ENCODE measurements around the gene INSYN1. TPM values are rescaled to one million over a fixed set of nuclear protein-coding genes. Genes with fewer than 3 reads are reported as not detected.
"Not testable (repeated sequence)": the region's sequence is repeated elsewhere in the genome, so short reads cannot be mapped to it uniquely, and the experiment has no call there.

Gene INSYN1
- total and polyA plus RNA-seq, 4 donors = 0.86 to 5.6 (median 4.0) TPM

DNA sequence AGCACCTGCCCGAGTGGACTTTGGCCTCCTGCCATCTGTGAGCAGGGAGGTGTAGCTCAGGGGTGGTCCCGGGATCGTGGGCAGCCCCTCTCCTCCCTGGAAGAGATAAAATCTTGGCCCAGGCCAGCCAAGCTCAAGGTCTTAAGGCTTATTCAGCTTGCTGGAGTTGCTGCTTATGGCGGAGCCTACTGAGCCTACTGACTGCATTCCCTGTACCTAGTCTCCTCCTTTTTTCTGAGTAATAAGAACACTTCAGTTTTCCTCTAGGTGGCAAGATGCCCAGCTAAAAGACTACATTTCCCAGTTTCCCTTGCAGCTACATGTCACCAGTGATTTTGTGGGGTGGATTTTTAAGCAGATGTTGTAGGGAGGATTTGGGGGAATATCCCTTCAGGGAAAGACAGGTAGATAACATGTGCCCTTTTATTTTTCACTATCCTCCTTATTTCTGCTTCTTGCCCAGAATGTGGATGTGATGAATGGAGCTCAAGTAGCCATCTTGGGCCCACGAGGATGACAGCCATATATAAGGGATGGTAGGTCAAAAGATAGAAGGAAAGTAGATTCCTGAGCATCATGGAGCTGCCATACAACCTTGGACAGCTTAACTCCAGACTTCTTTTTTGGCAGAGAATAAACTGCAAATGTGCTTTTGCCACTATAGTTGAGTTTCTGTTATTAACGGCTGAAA lies 41.4 kb upstream of the INSYN1 start:
- ATAC-seq (ENCODE audit: insufficient read depth, low FRiP score) = no peak
- H3K9me3 ChIP-seq (ENCODE audit: control insufficient read depth in 4 of 4, insufficient read depth in 3 of 4, low read length in 3 of 4) = no peaks in the 10 kb centered on the region
- 67 to 74% methylated on average over 6 of the region's 6 CpGs for WGBS, 2 donors

DNA sequence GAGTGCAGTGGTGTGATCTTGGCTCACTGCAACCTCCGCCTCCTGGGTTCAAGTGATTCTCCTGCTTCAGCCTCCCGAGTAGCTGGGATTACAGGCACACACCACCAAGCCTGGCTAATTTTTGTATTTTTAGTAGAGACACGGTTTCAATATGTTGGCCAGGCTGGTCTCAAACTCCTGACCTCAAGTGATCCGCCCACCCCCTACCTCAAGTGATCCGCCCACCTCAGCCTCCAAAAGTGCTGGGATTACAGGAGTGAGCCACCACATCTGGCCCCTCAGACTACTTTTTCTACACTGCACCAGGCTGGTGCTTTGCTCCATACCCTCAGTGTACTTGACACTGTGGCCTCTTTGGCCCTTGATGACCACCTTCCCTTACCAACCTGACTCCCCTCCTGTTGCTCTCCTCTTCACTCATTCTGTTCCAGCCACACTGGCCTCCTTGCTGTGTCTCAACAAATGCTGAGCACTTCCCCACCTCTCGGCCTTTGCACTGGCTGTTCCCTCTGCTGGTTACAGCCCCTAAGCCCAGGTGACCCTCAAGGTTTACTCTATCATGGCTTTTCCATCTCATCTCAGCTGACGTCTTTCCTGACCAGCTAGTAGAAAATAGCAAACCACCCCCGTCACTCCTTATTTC lies 39.9 kb upstream of the INSYN1 start:
- not testable (repeated sequence) for H3K27ac ChIP-seq (ENCODE audit: low read depth in 1 of 2, low read length in 1 of 2); H3K4me3 ChIP-seq; H3K9ac ChIP-seq (ENCODE audit: insufficient read depth in 1 of 2, low read length in 2 of 2); H3K9me3 ChIP-seq (ENCODE audit: control insufficient read depth in 4 of 4, insufficient read depth in 3 of 4, low read length in 3 of 4); ATAC-seq (ENCODE audit: insufficient read depth, low FRiP score); H3K27me3 ChIP-seq (ENCODE audit: control insufficient read depth in 3 of 3, insufficient read depth in 3 of 3, low read length in 2 of 3); H3K36me3 ChIP-seq (ENCODE audit: control insufficient read depth in 4 of 4, insufficient read depth in 4 of 4, low read length in 4 of 4); DNase-seq
- peaks cover 0 to 29% (median 8%) of the 10 kb centered on the region in 5 donors for H3K4me1 ChIP-seq (ENCODE audit: control insufficient read depth in 5 of 5, insufficient read depth in 5 of 5, low read length in 5 of 5)
- WGBS, 2 donors = 93 to 97% methylated on average over 8 of the region's 8 CpGs

More for the DNA sequence above, 41.4 kb upstream of the INSYN1 start:
- Histone ChIP-seq H3K4me1 (ENCODE audit: control insufficient read depth in 5 of 5, insufficient read depth in 5 of 5, low read length in 5 of 5) (peaks cover 0 to 30% (median 7%) of the 10 kb centered on the region in 5 donors), H3K27ac (ENCODE audit: low read depth in 1 of 2, low read length in 1 of 2) (no peak overlapping the region), H3K36me3 (ENCODE audit: control insufficient read depth in 4 of 4, insufficient read depth in 4 of 4, low read length in 4 of 4) (no peaks in the 10 kb centered on the region), H3K4me3 (no peak overlapping the region), H3K27me3 (ENCODE audit: control insufficient read depth in 3 of 3, insufficient read depth in 3 of 3, low read length in 2 of 3) (no peaks in the 10 kb centered on the region), H3K9ac (ENCODE audit: insufficient read depth in 1 of 2, low read length in 2 of 2) (no peak overlapping the region)
- TF ChIP-seq, protein P1, sequence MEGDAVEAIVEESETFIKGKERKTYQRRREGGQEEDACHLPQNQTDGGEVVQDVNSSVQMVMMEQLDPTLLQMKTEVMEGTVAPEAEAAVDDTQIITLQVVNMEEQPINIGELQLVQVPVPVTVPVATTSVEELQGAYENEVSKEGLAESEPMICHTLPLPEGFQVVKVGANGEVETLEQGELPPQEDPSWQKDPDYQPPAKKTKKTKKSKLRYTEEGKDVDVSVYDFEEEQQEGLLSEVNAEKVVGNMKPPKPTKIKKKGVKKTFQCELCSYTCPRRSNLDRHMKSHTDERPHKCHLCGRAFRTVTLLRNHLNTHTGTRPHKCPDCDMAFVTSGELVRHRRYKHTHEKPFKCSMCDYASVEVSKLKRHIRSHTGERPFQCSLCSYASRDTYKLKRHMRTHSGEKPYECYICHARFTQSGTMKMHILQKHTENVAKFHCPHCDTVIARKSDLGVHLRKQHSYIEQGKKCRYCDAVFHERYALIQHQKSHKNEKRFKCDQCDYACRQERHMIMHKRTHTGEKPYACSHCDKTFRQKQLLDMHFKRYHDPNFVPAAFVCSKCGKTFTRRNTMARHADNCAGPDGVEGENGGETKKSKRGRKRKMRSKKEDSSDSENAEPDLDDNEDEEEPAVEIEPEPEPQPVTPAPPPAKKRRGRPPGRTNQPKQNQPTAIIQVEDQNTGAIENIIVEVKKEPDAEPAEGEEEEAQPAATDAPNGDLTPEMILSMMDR (IDR thresholded peaks at IDR 0.05; ENCODE audit: control extremely low read depth, extremely low read depth) = no peak
- peak in 1 of 3 donors; percentile 47 for DNase-seq

- H3K9me3 ChIP-seq (ENCODE audit: control insufficient read depth in 4 of 4, insufficient read depth in 3 of 4, low read length in 3 of 4) = no peaks in the 10 kb centered on the region
- no peaks in the 10 kb centered on the region for H3K27me3 ChIP-seq (ENCODE audit: control insufficient read depth in 3 of 3, insufficient read depth in 3 of 3, low read length in 2 of 3)
- 73% methylated on average over 7 of the region's 7 CpGs for WGBS, 2 donors
- no peaks in the 10 kb centered on the region for H3K36me3 ChIP-seq (ENCODE audit: control insufficient read depth in 4 of 4, insufficient read depth in 4 of 4, low read length in 4 of 4)
- peaks cover 0 to 31% (median 8%) of the 10 kb centered on the region in 5 donors for H3K4me1 ChIP-seq (ENCODE audit: control insufficient read depth in 5 of 5, insufficient read depth in 5 of 5, low read length in 5 of 5)
- no peak overlapping the region for H3K4me3 ChIP-seq
- H3K27ac ChIP-seq (ENCODE audit: low read depth in 1 of 2, low read length in 1 of 2) = no peak overlapping the region
- DNase-seq (no peak), ATAC-seq (ENCODE audit: insufficient read depth, low FRiP score) (no peak)
- TF ChIP-seq, protein P1 (IDR thresholded peaks at IDR 0.05; ENCODE audit: control extremely low read depth, extremely low read depth) = no peak
- H3K9ac ChIP-seq (ENCODE audit: insufficient read depth in 1 of 2, low read length in 2 of 2) = no peak overlapping the region
Observed at GRCh38 chr15:73792415-73792814, 39.3 kb upstream of the INSYN1 start.

- Histone ChIP-seq H3K27me3 (ENCODE audit: control insufficient read depth in 3 of 3, insufficient read depth in 3 of 3, low read length in 2 of 3) (no peaks in the 10 kb centered on the region), H3K9ac (ENCODE audit: insufficient read depth in 1 of 2, low read length in 2 of 2) (no peak overlapping the region), H3K9me3 (ENCODE audit: control insufficient read depth in 4 of 4, insufficient read depth in 3 of 4, low read length in 3 of 4) (no peaks in the 10 kb centered on the region), H3K27ac (ENCODE audit: low read depth in 1 of 2, low read length in 1 of 2) (no peak overlapping the region), H3K4me1 (ENCODE audit: control insufficient read depth in 5 of 5, insufficient read depth in 5 of 5, low read length in 5 of 5) (peaks cover 0 to 48% (median 16%) of the 10 kb centered on the region in 5 donors), H3K4me3 (no peak overlapping the region), H3K36me3 (ENCODE audit: control insufficient read depth in 4 of 4, insufficient read depth in 4 of 4, low read length in 4 of 4) (no peaks in the 10 kb centered on the region)
- TF ChIP-seq, protein P1 (IDR thresholded peaks at IDR 0.05; ENCODE audit: control extremely low read depth, extremely low read depth) = no peak
- peak; percentile 74 to 91 (median 85) for DNase-seq
- no peak for ATAC-seq (ENCODE audit: insufficient read depth, low FRiP score)
- 68 to 81% methylated on average over 5 of the region's 5 CpGs for WGBS, 2 donors
Observed at GRCh38 chr15:73789521-73790240, 36.5 kb upstream of the INSYN1 start.
